CMK (cell line): ENCODE data around the gene TSPEAR.

Experiments
- DNase-seq: peaks from one replicate; pipeline ENCODE4 v3.0.0-alpha.2; 2010; ENCODE audit warnings: low read depth

The TSPEAR gene

GRCh38 chr21:44515359-44516165, 195.8 kb downstream of the TSPEAR start:
- DNase-seq = no peak

- no peak for DNase-seq
These were observed 196.5 kb downstream of the TSPEAR start for GRCh38 chr21:44514746-44515358.

GRCh38 chr21:44514218-44514520, 197.2 kb downstream of the TSPEAR start:
- no peak for DNase-seq

- DNase-seq = no peak
These were observed 197.8 kb downstream of the TSPEAR start for GRCh38 chr21:44513389-44514217.

- no peak for DNase-seq
These were observed 198.6 kb downstream of the TSPEAR start for GRCh38 chr21:44512496-44513388.

- DNase-seq = no peak
These were observed 199.5 kb downstream of the TSPEAR start for GRCh38 chr21:44511938-44512275.

GRCh38 chr21:44511219-44511937, 200.0 kb downstream of the TSPEAR start:
- no peak for DNase-seq

- DNase-seq = peak; percentile 34
These were observed 200.7 kb downstream of the TSPEAR start for GRCh38 chr21:44510508-44511218.

GRCh38 chr21:44510109-44510507, 201.3 kb downstream of the TSPEAR start:
- DNase-seq = no peak

GRCh38 chr21:44509539-44509938, 201.8 kb downstream of the TSPEAR start:
- no peak for DNase-seq

- DNase-seq = no peak
These were observed 202.5 kb downstream of the TSPEAR start for GRCh38 chr21:44508711-44509445.

GRCh38 chr21:44508426-44508710, 203.0 kb downstream of the TSPEAR start:
- no peak for DNase-seq

GRCh38 chr21:44507673-44508425, 203.5 kb downstream of the TSPEAR start:
- DNase-seq = no peak

- no peak for DNase-seq
These were observed 204.8 kb downstream of the TSPEAR start for GRCh38 chr21:44506279-44507255.

- no peak for DNase-seq
These were observed 205.6 kb downstream of the TSPEAR start for GRCh38 chr21:44505673-44506278.

- DNase-seq = peak; percentile 30
These were observed 207.4 kb downstream of the TSPEAR start for GRCh38 chr21:44503901-44504399.
